ENCODE results near the gene SEZ6L2.
"Not testable (repeated sequence)": the region's sequence is repeated elsewhere in the genome, so short reads cannot be mapped to it uniquely, and the experiment has no call there.

The SEZ6L2 gene

DNA sequence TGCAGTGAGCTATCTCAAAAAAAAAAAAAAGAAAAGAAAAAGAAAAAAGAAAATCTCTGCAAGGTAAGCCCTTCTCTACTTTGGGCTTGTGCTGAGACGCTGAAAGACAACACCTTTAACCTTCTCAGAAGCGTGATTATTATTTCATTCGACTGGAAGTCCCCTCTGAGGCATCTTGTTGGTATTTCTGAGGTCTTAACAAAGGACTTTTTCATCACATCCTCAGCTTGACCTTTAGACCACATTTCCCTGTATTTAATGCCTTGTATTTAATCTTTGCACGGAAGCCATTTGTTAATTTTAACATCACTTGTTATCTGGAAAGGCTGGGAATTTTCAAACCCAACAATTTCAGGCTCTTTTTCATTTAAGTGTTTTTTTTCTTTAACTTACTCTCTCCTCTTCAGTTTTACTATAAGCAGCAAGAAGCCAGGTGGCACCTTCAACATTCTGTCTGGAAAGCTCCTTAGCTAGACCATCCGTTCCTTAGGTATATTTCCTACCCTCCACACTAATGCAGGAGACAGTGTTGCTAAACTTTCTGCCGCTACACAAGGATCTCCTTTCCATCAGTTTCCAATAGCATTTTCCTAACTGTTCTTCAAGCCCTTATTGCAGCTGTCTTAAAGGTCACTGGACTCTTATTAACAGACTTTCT, 16.4 kb upstream of the SEZ6L2 start:
- no peak overlapping the region for H3K4me2 ChIP-seq
- peaks cover 0 to 2% (median under 1%) of the 10 kb centered on the region in 10 experiments; a peak in 6 of 20 replicates for H3K4me1 ChIP-seq
- peaks cover 67 to 95% (median 79%) of the 10 kb centered on the region in 11 experiments for H3K36me3 ChIP-seq
- H3K4me3 ChIP-seq = no peak overlapping the region
- H3K27ac ChIP-seq = no peak overlapping the region
- no peak overlapping the region for H3K9ac ChIP-seq
- peaks cover 0 to 30% (median 15%) of the 10 kb centered on the region in 11 experiments; a peak in 12 of 22 replicates for H4K20me1 ChIP-seq
- TF ChIP-seq Cebpa-rat (IDR thresholded peaks at IDR 0.05) = no peak
- H3K9me3 ChIP-seq (replicated peaks in 1 of 11) = no peaks in the 10 kb centered on the region
- no peaks in the 10 kb centered on the region for H3K27me3 ChIP-seq

GRCh38 chr16:29913514-29913913, 14.2 kb upstream of the SEZ6L2 start:
- Histone ChIP-seq H3K9ac (no peak overlapping the region), H3K27me3 (no peaks in the 10 kb centered on the region), H3K4me3 (no peak overlapping the region), H3K36me3 (peaks cover 49 to 77% (median 59%) of the 10 kb centered on the region in 11 experiments), H3K4me2 (no peak overlapping the region), H3K27ac (no peak overlapping the region), H3K9me3 (replicated peaks in 1 of 11) (no peaks in the 10 kb centered on the region), H3K4me1 (peaks cover 9 to 24% (median 20%) of the 10 kb centered on the region in 10 experiments), H4K20me1 (peaks cover 0 to 27% (median 8%) of the 10 kb centered on the region in 11 experiments; a peak in 10 of 22 replicates)
- TF ChIP-seq Cebpa-rat (IDR thresholded peaks at IDR 0.05) = no peak

DNA sequence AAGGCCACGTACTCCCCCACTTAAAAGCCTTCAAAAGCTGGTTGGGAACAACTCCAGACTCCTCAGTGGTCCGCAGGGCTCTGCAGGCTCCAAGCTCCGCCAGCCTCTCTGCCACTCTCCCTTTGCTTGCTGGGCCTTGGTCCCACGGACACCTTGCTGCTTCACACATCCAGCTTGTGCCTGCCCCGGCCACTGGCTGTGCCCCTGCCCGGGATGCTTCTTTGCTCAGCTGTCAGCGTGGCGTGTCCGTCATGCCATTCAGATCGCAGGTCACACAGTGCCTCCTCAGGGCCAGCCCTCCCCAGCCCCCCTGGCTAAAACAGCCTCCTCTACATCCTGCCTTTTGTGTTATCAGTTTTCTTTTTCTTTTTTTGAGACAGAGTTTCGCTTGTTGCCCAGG, 12.7 kb upstream of the SEZ6L2 start:
- Histone ChIP-seq H3K4me2 (no peak overlapping the region), H4K20me1 (peaks cover 0 to 22% (median 7%) of the 10 kb centered on the region in 11 experiments; a peak in 10 of 22 replicates), H3K9me3 (replicated peaks in 1 of 11) (no peaks in the 10 kb centered on the region), H3K27ac (peak overlapping the region in 3 of 11 experiments; percentile 15 to 87 (median 84); a peak in 4 of 22 replicates), H3K27me3 (no peaks in the 10 kb centered on the region), H3K36me3 (peaks cover 36 to 69% (median 45%) of the 10 kb centered on the region in 11 experiments), H3K4me3 (no peak overlapping the region), H3K9ac (0 out of 22 replicates have a peak overlapping the region, but pooled peaks of 1 of the 11 experiments have one; percentile 13), H3K4me1 (peaks cover 9 to 31% (median 20%) of the 10 kb centered on the region in 10 experiments)
- TF ChIP-seq Cebpa-rat (IDR thresholded peaks at IDR 0.05) = no peak

- Histone ChIP-seq H3K9ac (0 out of 22 replicates have a peak overlapping the region, but pooled peaks of 1 of the 11 experiments have one; percentile 13), H4K20me1 (peaks cover 0 to 25% (median 5%) of the 10 kb centered on the region in 11 experiments; a peak in 10 of 22 replicates), H3K4me1 (peaks cover 9 to 31% (median 20%) of the 10 kb centered on the region in 10 experiments), H3K4me2 (no peak overlapping the region), H3K27me3 (no peaks in the 10 kb centered on the region), H3K36me3 (peaks cover 32 to 69% (median 45%) of the 10 kb centered on the region in 11 experiments), H3K9me3 (replicated peaks in 1 of 11) (no peaks in the 10 kb centered on the region), H3K4me3 (no peak overlapping the region), H3K27ac (peak overlapping the region in 4 of 11 experiments; percentile 15 to 87 (median 78); a peak in 6 of 22 replicates)
- no peak for TF ChIP-seq Cebpa-rat (IDR thresholded peaks at IDR 0.05)
These were observed 12.3 kb upstream of the SEZ6L2 start for GRCh38 chr16:29911676-29912010.

- Histone ChIP-seq H3K36me3 (peaks cover 28 to 67% (median 43%) of the 10 kb centered on the region in 11 experiments), H4K20me1 (peaks cover 0 to 28% (median 4%) of the 10 kb centered on the region in 11 experiments; a peak in 7 of 22 replicates), H3K9me3 (replicated peaks in 1 of 11) (no peaks in the 10 kb centered on the region), H3K27ac (peak overlapping the region in 8 of 11 experiments; percentile 10 to 87 (median 72); a peak in 11 of 22 replicates), H3K4me1 (peaks cover 9 to 31% (median 20%) of the 10 kb centered on the region in 10 experiments), H3K9ac (no peak overlapping the region; a peak in 1 of 22 replicates), H3K4me2 (peak overlapping the region in 1 of 11 experiments; percentile 77; a peak in 1 of 22 replicates), H3K4me3 (no peak overlapping the region), H3K27me3 (no peaks in the 10 kb centered on the region)
- TF ChIP-seq Cebpa-rat (IDR thresholded peaks at IDR 0.05) = no peak
These were observed 11.7 kb upstream of the SEZ6L2 start for GRCh38 chr16:29910819-29911675.

DNA sequence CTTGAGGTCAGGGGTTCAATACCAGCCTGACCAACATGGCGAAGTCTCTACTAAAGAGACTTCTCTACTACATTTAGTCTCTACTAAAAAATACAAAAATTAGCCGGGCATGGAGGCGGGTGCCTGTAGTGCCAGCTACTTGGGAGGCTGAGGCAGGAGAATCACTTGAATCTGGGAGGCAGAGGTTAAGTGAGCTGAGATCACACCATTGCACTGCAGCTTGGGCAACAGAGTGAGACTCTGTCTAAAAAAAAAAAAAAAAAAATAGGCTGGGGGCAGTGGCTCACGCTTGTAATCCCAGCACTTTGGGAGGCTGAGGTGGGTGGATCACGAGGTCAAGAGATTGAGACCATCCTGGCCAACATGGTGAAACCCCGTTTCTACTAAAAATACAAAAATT, 10.5 kb upstream of the SEZ6L2 start:
- Histone ChIP-seq H3K4me2 (peak overlapping the region; percentile 25 to 87 (median 69); a peak in 21 of 22 replicates), H3K36me3 (peaks cover 18 to 55% (median 31%) of the 10 kb centered on the region in 11 experiments), H3K9ac (peak overlapping the region; percentile 25 to 71 (median 59); a peak in 16 of 22 replicates), H3K4me1 (peaks cover 9 to 31% (median 20%) of the 10 kb centered on the region in 10 experiments), H3K27ac (peak overlapping the region in 10 of 11 experiments; percentile 38 to 87 (median 71); a peak in 18 of 22 replicates), H3K4me3 (0 out of 20 replicates have a peak overlapping the region, but pooled peaks of 1 of the 10 experiments have one; percentile 24), H4K20me1 (peaks cover 0 to 26% (median 3%) of the 10 kb centered on the region in 11 experiments; a peak in 7 of 22 replicates)
- not testable (repeated sequence) for H3K27me3 ChIP-seq; H3K9me3 ChIP-seq (replicated peaks in 1 of 11)

- H4K20me1 ChIP-seq = peaks cover 0 to 21% (median 0%) of the 10 kb centered on the region in 11 experiments; a peak in 7 of 22 replicates
- peak overlapping the region in 10 of 11 experiments; percentile 38 to 87 (median 71); a peak in 20 of 22 replicates for H3K27ac ChIP-seq
- no peaks in the 10 kb centered on the region for H3K9me3 ChIP-seq (replicated peaks in 1 of 11)
- 0 out of 20 replicates have a peak overlapping the region, but pooled peaks of 1 of the 10 experiments have one; percentile 24 for H3K4me3 ChIP-seq
- TF ChIP-seq Cebpa-rat (IDR thresholded peaks at IDR 0.05) = peak in 4 of 11 experiments; percentile 18 to 72 (median 70); a peak in 7 of 22 replicates
- no peaks in the 10 kb centered on the region for H3K27me3 ChIP-seq
- H3K4me1 ChIP-seq = peaks cover 9 to 31% (median 20%) of the 10 kb centered on the region in 10 experiments
- H3K9ac ChIP-seq = peak overlapping the region; percentile 25 to 71 (median 59); a peak in 17 of 22 replicates
- peaks cover 14 to 51% (median 26%) of the 10 kb centered on the region in 11 experiments for H3K36me3 ChIP-seq
- peak overlapping the region; percentile 25 to 87 (median 69); a peak in 21 of 22 replicates for H3K4me2 ChIP-seq
These were observed 10.0 kb upstream of the SEZ6L2 start for GRCh38 chr16:29909391-29909790.

DNA sequence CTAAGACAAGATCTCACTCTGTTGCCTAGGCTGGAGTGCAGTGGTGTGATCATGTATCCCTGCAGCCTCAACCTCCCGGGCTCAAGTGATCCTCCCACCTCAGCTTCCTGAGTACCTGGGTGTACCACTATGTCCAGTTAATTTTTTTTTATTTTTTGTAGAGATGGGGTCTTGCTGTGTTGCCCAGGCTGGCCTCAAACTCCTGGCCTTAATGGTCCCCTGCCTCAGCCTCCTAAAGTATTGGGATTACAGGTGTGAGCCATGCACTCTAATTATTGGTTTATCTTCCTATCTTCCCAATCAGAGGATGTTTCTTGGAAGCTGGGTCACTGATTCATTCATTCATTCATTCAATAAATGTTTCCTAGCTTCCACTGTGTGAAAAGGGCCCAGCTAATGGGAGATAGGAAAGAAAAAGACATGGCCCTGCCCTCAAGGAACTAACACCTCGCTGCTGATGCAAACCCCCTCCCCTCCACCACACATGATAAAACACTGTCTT, 9.4 kb upstream of the SEZ6L2 start:
- peaks cover 7 to 44% (median 21%) of the 10 kb centered on the region in 11 experiments; a peak in 20 of 22 replicates for H3K36me3 ChIP-seq
- H3K4me2 ChIP-seq = peak overlapping the region in 10 of 11 experiments; percentile 34 to 87 (median 71); a peak in 16 of 22 replicates
- H3K9me3 ChIP-seq (replicated peaks in 1 of 11) = no peaks in the 10 kb centered on the region
- peaks cover 11 to 37% (median 24%) of the 10 kb centered on the region in 10 experiments for H3K4me1 ChIP-seq
- TF ChIP-seq Cebpa-rat (IDR thresholded peaks at IDR 0.05) = no peak
- H4K20me1 ChIP-seq = peaks cover 0 to 18% (median 0%) of the 10 kb centered on the region in 11 experiments; a peak in 7 of 22 replicates
- no peaks in the 10 kb centered on the region for H3K27me3 ChIP-seq
- peak overlapping the region in 7 of 11 experiments; percentile 12 to 71 (median 62); a peak in 9 of 22 replicates for H3K9ac ChIP-seq
- H3K27ac ChIP-seq = peak overlapping the region in 10 of 11 experiments; percentile 22 to 87 (median 70); a peak in 19 of 22 replicates
- H3K4me3 ChIP-seq = no peak overlapping the region

Data from BLaER1 treated with 17β-estradiol and CSF1 and Interleukin-3, amounts not matched to agents 10 nM and 100 nM (cell line).